Ovary (tissue), 3 donors: ENCODE results near the gene PRDM13.

Source experiments
- CTCF ChIP-seq, 3 donors: fragments of 450-650 bp in 2 of 3; fragments of 200-600 bp in 1 of 3; IDR thresholded peaks; one replicate each; pipeline versions ENCODE4 v1.5.1 to v1.8.0; 2016 to 2022; ENCODE audit warnings: antibody characterized with exemption in 3 of 3, mild to moderate bottlenecking in 1 of 3
- EP300 ChIP-seq: sonication (generic); formaldehyde crosslinking; IDR thresholded peaks from one replicate; pipeline ENCODE4 v1.6.1; 2017; ENCODE audit warnings: antibody characterized with exemption
- POLR2A ChIP-seq: fragments of 450-650 bp; IDR thresholded peaks from one replicate; pipeline ENCODE4 v1.6.1; 2017; ENCODE audit warnings: antibody characterized with exemption, mild to moderate bottlenecking, moderate library complexity
- donor health status: DM: no; HTN: no; CAD: no.

DNA sequence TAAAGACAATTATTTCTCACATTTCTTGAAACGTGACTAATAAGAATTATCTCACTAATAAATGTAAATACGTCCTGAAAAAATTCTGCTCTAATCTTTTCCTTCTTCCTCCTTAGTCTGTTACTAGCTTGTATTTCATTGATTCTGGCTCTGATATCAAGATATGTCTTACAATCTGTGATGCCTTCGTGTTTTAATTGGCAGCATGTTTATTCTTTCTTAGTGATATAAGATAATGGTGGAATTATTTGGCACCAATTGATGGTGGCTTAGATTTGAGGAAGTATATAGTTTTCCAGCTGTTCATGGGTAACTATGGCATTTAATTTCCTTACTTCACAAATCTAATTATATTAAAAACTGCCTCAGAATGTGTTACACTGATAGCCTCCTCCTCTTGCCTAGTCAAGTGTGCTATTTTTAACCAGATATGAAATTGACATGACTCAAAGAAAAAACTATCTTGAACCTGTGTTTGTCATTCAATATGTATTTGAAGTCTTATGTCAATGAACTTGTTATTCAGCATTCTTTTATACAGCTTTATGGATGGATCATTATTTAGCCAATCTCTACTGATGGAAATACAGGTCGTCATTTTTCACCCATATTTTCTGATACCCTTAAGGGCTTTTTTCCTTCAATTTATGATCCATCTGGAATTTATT lies 43.4 kb upstream of the PRDM13 start:
- TF ChIP-seq CTCF (IDR thresholded peaks at IDR 0.05), result no peak
- no peak for TF ChIP-seq POLR2A
- no peak for TF ChIP-seq EP300
